ENCODE data around the gene ZNF155. TPM values are rescaled to one million over a fixed set of nuclear protein-coding genes. Genes with fewer than 3 reads are reported as not detected.

The ZNF155 gene
- total RNA-seq, 4 donors from 2014 or later: 8.7 to 20.8 (median 16.0) TPM

GRCh38 chr19:43957891-43958290 is 26.1 kb upstream of the ZNF155 start:
- WGBS, 2 donors: 95 to 99% methylated on average over 3 of the region's 3 CpGs
- Histone ChIP-seq H3K27me3 (no peaks in the 10 kb centered on the region), H3K36me3 (peaks cover 5 to 6% of the 10 kb centered on the region in 2 donors), H3K27ac (no peak overlapping the region), H3K9me3 (peaks cover 6% of the 10 kb centered on the region), H3K4me3 (replicated peaks in 1 of 3) (no peak overlapping the region), H3K4me1 (no peaks in the 10 kb centered on the region)
- no peak for DNase-seq
- TF ChIP-seq POLR2A (IDR thresholded peaks at IDR 0.05): no peak
- TF ChIP-seq, protein P1, sequence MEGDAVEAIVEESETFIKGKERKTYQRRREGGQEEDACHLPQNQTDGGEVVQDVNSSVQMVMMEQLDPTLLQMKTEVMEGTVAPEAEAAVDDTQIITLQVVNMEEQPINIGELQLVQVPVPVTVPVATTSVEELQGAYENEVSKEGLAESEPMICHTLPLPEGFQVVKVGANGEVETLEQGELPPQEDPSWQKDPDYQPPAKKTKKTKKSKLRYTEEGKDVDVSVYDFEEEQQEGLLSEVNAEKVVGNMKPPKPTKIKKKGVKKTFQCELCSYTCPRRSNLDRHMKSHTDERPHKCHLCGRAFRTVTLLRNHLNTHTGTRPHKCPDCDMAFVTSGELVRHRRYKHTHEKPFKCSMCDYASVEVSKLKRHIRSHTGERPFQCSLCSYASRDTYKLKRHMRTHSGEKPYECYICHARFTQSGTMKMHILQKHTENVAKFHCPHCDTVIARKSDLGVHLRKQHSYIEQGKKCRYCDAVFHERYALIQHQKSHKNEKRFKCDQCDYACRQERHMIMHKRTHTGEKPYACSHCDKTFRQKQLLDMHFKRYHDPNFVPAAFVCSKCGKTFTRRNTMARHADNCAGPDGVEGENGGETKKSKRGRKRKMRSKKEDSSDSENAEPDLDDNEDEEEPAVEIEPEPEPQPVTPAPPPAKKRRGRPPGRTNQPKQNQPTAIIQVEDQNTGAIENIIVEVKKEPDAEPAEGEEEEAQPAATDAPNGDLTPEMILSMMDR (IDR thresholded peaks at IDR 0.05): no peak
- intact Hi-C loops (cut with DNase I): no loop called here

DNA sequence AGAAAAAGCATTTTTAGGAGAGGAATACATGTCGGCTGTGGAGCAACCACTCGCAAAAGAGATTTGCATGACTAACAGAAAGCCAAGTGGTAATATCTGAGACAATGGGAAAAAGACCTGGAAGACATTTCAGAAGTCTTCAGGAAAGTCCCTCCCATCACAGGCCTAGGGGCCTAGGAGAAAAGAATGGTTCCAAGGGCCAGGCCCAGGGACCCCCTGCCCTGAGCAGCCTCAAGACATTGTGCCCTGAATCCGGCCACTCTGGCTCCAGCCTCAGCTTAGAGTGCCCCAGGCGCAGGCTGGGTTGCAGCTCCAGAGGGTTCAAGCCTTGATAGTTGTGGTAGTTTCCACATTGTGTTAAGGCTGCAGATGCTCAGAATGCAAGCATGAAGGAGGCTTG is 23.6 kb upstream of the ZNF155 start:
- Histone ChIP-seq H3K27me3 (no peaks in the 10 kb centered on the region), H3K4me1 (no peaks in the 10 kb centered on the region), H3K36me3 (peaks cover 19 to 20% of the 10 kb centered on the region in 2 donors), H3K9me3 (peaks cover 16% of the 10 kb centered on the region), H3K4me3 (replicated peaks in 1 of 3) (no peak overlapping the region), H3K27ac (no peak overlapping the region)
- no peak for DNase-seq
- TF ChIP-seq, protein P1 (IDR thresholded peaks at IDR 0.05): no peak
- no peak for TF ChIP-seq POLR2A (IDR thresholded peaks at IDR 0.05)
- WGBS, 2 donors: 52 to 66% methylated on average over 3 to 4 of the region's 4 CpGs
- intact Hi-C loops (cut with DNase I): loop anchor here (10.0 kb wide), 3 partner anchors 56 to 524 kb away; partner anchors contain the start of gene ZNF233

DNA sequence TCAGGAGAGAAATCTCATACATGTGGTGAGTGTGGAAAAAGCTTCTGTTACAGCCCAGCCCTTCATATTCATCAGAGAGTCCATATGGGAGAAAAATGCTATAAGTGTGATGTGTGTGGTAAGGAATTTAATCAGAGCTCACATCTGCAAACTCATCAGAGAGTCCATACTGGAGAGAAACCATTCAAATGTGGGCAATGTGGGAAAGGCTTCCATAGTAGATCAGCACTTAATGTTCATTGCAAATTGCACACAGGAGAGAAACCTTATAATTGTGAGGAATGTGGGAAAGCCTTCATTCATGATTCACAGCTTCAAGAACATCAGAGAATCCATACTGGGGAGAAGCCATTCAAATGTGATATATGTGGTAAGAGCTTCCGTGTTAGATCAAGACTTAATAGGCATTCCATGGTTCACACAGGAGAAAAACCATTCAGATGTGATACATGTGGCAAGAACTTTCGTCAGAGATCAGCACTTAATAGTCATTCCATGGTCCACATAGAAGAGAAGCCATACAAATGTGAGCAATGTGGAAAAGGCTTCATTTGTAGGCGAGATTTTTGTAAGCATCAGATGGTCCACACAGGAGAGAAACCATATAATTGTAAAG is 17.8 kb upstream of the ZNF155 start:
- TF ChIP-seq, protein P1 (IDR thresholded peaks at IDR 0.05): no peak
- no peak for TF ChIP-seq POLR2A (IDR thresholded peaks at IDR 0.05)
- intact Hi-C loops (cut with DNase I): loop anchor here (10.0 kb wide), 3 partner anchors 61 to 519 kb away; partner anchors contain the start of gene ZNF233
- Histone ChIP-seq H3K9me3 (peaks cover 20% of the 10 kb centered on the region), H3K27me3 (no peaks in the 10 kb centered on the region), H3K4me1 (no peaks in the 10 kb centered on the region), H3K36me3 (peaks cover 43 to 44% of the 10 kb centered on the region in 2 donors), H3K27ac (no peak overlapping the region), H3K4me3 (replicated peaks in 1 of 3) (no peak overlapping the region)
- DNase-seq: no peak
- 97 to 100% methylated on average over 3 of the region's 3 CpGs for WGBS, 2 donors

DNA sequence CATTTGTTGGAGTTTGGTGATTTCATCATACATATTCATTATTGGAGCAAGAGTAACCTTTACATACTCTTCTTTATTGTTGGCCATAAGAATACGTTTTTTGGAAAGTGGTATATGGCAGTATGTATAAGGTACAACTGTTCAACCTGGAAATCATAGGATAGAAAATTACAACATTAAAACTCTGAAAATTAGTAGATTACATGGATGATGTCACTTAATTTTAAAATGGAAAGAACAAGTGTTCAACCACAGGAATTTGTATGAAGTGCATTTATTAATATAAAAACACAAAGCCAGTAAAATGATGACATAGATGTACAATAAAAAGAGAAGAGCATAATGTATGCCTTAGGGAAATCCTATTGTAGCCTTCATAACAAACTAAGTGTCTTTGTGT is 7.3 kb upstream of the ZNF155 start:
- Histone ChIP-seq H3K36me3 (no peaks in the 10 kb centered on the region), H3K4me1 (no peaks in the 10 kb centered on the region), H3K27ac (no peak overlapping the region), H3K4me3 (replicated peaks in 1 of 3) (no peak overlapping the region), H3K9me3 (no peaks in the 10 kb centered on the region), H3K27me3 (no peaks in the 10 kb centered on the region)
- intact Hi-C loops (cut with DNase I): loop anchor here (10.0 kb wide), 1 partner anchor 122 kb away; no protein-coding TSS in a partner anchor
- TF ChIP-seq, protein P1 (IDR thresholded peaks at IDR 0.05): no peak
- TF ChIP-seq POLR2A (IDR thresholded peaks at IDR 0.05): no peak
- DNase-seq: no peak
- 90% methylated on average over 1 of the region's 1 CpG for WGBS, 2 donors

GRCh38 chr19:43983544-43983911 is 460 bp upstream of the ZNF155 start:
- no peaks in the 10 kb centered on the region for H3K36me3 ChIP-seq
- no peaks in the 10 kb centered on the region for H3K9me3 ChIP-seq
- no peaks in the 10 kb centered on the region for H3K27me3 ChIP-seq
- intact Hi-C loops (cut with DNase I): loop anchor here (10.0 kb wide), 1 partner anchor 111 kb away; the partner anchor contains the start of gene ZNF224
- no peak overlapping the region for H3K27ac ChIP-seq
- TF ChIP-seq POLR2A (IDR thresholded peaks at IDR 0.05): no peak
- TF ChIP-seq, protein P1 (IDR thresholded peaks at IDR 0.05): no peak
- peaks cover 5 to 6% of the 10 kb centered on the region in 2 donors for H3K4me1 ChIP-seq
- no peak for DNase-seq
- H3K4me3 ChIP-seq (replicated peaks in 1 of 3): no peak overlapping the region
- 79 to 81% methylated on average over 2 of the region's 2 CpGs for WGBS, 2 donors

All from thyroid gland (tissue), 4 donors.